Stimulated activated CD4-positive, alpha-beta T cell treated with anti-CD3 and anti-CD28 coated beads, Interleukin-2, amount 100 ng/mL, for 48 hours (primary cell): ENCODE data around the gene DUSP3.
A peak's percentile ranks its signal among the peaks of the same experiment; 100 is the strongest.

Source experiments
- DNase-seq, 2 donors: peaks; one replicate each; pipeline ENCODE4 v3.0.0-alpha.2; 2020

DUSP3 gene

GRCh38 chr17:43723697-43724359, 54.9 kb downstream of the DUSP3 start:
- no peak for DNase-seq

DNA sequence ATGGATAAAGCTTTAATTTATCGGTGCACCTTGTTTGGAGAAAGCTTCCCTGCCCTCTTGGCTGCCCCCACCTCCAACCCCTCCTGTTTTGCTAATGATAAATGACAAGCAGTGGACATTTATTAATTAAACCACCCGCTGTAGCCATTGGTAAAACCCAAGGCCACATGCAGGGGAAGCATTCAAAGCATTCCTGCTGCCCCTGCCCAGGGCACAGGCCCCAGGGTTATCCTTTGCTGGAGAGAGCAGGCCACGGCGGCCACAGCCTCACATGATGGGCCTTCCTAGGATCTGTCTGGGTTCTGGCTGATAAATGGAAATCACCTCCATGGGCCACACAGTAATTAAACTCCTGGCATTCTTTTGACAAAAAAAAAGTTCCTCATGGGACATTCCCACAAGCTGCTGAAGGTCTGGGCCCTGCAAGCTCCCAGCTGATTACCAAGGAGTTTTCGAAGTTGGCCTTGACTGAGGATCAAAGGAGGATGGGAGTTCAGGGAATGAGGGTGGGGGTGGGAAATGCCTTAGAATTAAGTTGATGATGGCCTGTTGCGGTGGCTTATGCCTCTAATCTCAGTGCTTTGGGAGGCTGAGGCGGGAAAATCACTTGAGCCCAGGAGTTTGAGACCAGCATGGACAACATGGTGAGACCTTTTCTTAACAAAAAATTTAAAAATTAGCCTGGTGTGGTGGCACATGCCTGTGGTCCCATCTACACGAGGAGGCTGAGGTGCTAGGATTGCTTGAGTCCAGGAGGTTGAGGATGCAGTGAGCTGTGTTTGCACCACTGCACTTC, 55.7 kb downstream of the DUSP3 start:
- DNase-seq, result no peak

DNA sequence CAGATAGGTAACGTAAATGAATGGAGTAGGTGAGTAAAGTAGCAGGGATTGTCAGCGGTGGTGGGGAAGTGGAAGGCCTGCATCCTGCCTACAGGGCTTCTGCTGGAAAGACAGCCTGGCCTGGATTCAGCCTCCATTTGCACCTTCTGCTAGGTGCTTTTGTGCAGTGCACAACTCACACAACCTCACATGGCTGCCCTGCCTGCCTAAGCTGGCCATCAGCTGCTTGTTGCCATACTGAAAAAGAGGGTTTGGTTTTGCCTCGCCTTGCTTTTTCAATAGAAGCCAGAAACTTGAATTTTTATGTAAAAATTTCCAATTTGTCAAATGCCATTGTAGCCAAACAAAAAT, 56.5 kb downstream of the DUSP3 start:
- DNase-seq, result no peak

DNA sequence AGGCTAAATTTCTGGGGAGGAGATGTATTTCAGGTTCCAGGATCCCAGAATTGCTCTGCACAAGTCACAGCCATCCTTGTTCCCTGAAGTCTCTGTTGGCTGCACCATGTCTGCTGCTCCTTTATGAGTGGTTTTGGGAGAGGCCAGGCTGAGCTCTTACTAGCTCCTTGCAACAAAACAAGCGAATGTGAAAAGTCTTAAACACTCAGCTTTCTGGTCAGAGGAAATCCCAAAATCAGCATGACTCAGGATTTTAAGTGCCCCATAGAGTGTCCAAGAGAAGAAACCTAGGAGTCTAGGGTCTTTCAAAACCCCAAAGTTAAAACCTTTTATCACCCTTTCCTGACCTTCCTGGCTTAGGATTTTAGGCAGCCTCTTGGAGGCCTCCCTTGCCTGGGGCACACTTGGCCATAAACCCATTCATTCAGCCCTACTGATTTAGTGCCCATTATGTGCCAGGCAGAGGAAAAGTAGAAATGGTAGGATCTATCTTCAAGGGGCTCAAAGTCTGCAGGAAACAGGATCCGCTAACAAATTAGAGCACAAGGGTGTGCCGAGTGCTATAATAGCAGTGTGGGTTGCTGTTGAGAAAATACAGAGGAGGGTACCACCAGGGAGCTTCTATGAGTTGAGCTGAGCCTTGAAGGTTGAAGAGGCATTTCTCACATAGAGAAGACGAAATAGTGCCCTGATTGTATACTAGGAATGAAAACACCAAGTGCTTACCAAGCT, 57.1 kb downstream of the DUSP3 start:
- DNase-seq, result no peak

DNA sequence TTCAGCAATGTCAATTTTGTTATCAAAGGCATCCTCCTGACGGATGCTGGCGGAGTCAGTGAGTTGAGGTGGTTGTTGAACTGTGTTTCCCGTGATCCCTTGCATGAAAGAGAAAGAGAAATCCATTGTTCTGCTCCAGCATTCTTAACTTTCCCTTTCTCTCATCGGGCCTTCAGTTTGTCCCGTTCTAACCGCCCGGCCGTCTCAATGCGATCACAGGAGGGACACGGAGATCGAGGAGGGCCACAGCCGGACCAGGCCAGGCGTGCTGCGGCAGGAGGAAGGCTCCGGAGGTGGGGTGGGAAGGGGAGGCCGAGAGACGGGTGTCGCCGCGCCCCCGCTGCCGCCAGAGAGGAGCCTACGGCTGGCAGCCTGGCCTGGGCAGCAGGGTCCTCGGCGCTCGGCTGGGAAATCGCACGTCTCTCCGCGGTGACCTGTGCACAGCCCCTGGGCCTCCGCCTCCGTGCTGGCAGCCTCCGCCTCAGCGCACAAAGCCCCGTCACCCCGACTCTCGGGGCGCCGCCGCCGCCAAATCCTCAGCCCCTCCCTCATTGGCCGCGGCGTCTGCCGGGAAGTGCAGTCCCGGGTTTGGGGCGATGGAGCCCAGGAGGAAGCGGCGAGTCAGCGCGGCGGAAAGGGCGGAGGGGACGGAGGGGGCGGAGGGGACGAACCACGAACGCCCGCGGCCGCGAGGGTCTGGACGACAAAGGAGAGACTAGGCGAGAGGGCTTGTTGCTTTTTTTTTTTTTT, 58.3 kb downstream of the DUSP3 start:
- peak; percentile 66 to 73 for DNase-seq

DNA sequence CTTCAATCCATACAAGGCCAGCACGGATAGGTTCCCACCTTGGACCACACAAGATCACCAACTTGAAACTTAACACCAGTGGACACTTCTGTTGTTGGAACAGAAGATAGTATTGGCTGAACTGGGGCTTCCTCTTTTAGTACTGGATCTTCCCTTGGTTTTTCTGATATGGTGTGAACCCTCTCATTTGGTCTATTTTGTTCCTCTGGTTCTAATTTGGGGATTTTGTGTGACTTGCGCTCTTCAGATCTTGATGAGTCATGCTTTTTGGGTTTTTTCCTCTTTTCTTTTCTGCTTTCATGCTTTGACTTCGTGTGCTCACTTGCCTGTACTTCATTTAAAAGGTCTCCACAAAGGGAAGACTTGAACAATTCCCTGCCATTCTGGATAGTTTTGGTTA, 59.2 kb downstream of the DUSP3 start:
- no peak for DNase-seq

GRCh38 chr17:43718544-43718943, 60.2 kb downstream of the DUSP3 start:
- no peak for DNase-seq

GRCh38 chr17:43717913-43718312, 60.9 kb downstream of the DUSP3 start:
- no peak for DNase-seq
